NCI-H1694 (cell line): Measurements from ENCODE around the gene FAM162B.
"Not testable (repeated sequence)": the region's sequence is repeated elsewhere in the genome, so short reads cannot be mapped to it uniquely, and the experiment has no call there.

ENCODE experiments used
- DNase-seq: peaks from one replicate; lab custom pipeline; 2025; lab: John Stamatoyannopoulos, UW

The FAM162B gene

DNA sequence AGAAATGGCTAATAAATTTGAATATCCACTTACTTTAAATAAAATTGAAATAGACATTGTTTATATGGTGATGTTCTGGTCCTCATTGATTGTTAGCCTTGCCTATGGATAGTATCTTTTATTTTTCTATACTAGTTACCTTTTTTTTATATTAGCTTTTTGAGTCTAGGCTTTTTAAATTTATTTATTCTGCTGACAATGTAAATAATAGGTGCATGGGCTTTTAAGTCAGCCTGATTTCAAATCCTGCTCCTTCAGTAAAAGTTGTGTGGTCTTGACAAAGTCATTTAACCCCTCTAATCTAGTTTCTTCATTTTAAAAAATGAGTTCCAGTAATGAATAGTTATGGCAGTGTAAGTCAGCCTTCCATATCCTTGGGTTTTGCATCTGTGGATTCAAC lies 38.6 kb downstream of the FAM162B start:
- DNase-seq: no peak

- no peak for DNase-seq
Observed at GRCh38 chr6:116714761-116715160, 50.8 kb downstream of the FAM162B start.

DNA sequence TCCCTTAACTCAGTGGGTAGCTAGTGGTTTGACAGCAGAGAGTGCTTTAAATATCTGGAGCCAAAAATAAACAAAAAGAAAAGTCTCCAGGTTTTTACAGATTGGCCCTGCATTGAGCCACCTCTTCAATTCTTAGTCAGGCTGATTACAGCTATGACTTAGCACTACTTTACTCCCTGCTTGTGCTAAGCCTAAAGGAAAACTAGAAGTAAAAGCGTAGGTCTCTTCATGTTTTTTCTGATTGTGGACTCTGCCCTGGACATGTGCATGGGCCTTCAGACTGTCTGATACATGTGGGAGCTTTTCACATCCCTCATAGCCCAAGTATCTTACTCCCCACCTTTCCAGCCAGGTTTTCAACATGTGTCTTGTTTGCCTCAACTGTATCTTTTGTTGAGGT lies 51.2 kb downstream of the FAM162B start:
- DNase-seq: no peak

- DNase-seq: no peak
Observed at GRCh38 chr6:116705917-116706316, 59.6 kb downstream of the FAM162B start.

GRCh38 chr6:116703888-116704287 lies 61.6 kb downstream of the FAM162B start:
- DNase-seq: not testable (repeated sequence)
